HG03066 (cell line): ENCODE results near the gene ITGA5.

Experiments used
- ATAC-seq: cut with Tn5 transposase; IDR thresholded peaks from one replicate; pipeline ENCODE4 v1.9.1; 2021; ENCODE audit warnings: low read depth; ENCODE audit not compliant: unreplicated experiment

The ITGA5 gene

DNA sequence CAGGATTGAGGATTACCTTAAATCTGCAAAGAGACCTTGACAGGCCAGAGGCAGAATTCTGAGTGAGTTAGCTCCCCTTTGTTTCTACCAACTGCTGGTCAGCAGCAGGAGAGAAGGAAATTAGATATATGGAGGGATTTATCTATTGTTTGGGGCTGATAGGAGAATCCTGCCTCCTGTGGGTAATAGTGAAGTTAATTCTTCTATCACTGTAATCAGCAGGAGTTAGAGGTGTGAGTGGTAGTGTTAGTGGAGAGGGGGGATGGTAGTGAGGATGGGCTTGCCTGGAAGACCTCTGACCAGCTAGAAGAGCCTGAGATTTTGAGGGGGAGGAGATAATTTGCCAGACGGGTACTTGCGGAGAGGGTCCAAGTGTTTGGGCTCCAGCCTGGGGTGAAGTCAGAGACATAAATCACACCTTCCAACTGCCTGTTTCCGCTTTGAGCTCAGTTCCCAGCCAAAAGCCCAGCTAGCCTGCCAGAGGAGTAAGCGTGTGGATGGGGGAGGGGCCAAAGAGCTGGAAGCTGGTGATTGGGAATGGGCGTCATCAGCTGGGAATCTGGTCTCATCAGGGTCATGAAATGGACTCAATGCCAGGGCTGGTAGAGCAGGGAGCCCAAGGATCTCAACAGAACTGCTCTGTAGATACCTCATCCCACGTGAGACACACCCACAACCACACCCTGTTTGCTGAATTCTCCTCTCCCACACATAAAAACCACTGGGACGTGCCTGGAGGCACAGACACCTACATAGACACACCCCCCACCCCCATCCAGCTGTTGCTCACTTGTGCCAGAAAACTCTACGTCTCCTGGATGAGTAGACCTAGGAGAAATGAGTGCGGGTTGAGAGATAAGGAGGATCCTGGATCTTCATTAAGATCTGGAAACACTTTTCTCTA, 13.1 kb upstream of the ITGA5 start:
- ATAC-seq = no peak

- ATAC-seq = no peak
These were observed 11.5 kb upstream of the ITGA5 start for GRCh38 chr12:54430471-54431069.

DNA sequence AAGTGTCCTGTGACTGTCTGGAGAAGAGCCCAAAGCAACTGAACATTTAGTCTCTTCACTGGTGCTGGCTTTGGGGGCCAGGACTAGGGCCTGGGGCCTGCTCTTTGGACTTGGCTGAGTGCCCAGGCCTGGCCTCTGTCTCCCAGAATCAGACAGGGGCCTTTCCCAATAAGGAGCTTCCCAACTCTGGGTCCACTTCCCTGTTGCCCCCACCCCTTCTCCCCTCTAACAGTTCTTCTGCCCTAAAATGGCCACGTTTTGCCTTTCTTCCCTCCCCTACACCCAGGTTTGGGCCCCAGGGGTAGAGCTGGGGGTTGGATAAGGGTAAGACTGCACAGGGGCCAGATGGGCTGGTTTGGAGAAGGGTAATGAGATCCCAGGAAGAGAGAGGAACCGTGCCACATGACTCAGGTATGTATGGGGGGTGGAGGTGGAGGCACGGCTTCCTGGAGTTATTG, 10.0 kb upstream of the ITGA5 start:
- no peak for ATAC-seq

DNA sequence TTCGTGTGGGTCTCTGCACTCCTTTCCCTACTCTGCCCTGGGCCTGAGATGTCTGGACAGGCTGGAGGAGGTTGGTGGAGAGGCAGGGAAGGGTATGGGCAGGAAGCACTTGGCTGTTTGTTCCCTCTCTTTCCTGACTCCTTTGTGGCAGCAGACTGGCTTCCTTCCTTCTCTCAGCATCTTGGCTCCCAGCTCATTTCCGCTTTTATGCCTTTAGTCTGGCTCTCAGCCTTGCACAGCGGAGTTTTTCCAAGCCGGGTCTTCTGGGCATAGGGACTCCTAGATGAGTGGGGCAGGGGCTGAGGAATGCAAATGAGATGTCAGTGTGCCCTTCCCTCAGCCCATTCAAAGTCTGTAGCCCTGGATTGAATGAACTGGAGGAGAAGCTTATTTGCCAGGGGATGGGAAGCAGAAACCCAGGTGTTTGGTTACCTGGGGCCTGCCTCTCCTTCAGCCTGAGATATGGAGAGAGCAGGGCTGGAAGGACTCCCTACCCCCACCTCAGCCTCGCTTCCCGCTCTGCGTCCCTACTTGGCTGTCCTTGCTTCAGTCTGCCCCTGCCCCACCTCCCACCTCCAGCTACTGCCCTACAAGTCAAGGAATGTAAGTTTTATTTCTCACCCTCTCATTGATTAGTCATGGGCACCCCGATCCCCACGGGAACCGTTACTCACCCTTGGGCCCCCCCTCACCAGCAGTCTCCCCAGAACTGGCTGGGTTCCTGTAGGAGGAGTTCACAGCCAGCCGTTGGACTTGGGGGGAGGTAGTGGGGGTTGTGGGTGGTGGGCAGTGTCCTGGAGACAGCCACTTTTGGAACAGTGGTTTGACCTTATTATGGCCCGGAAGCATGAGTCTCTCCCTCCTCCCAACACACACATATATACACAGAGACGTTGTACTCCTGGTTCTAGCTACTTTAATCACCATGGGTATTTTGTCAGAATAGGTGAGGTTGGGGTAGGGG, 9.3 kb upstream of the ITGA5 start:
- no peak for ATAC-seq

DNA sequence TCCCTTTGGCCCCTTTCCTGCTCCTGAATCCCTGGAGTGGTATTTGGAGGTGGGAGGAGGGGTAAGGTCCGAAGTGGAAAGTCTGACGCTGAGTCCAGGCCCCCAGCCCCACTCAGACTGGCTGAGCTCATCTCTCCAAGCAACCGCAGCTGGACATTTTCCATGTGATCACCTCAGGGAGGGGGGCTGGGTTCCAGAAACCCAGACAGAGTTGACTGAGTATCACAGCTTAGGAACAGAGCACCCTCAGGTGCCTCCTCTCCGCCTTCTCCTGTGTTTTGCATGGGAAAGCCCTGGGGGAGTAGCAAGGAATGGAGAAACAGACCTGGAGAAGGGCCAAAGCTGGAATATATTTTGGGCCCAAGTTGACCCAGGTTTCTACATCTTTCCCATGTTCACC, 8.0 kb upstream of the ITGA5 start:
- no peak for ATAC-seq

DNA sequence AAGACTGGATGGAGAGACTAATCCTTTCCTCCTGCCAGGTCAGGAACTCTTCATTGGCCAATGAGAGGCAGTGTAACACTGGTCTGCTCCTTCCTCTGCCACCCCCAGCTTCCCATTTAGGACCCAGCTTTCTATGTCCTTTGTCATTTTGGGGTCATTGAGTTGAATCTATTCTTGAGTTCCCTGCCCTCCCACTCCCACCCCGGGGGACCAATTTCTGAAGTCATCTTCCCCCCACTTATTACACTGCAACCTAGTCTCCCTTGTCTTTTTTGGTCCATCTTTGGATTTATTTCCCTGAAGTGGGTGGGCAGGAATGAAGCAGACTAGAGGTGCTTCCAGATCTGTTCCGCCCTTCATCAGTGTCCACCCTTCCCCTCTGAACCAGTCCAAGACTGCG, 7.6 kb upstream of the ITGA5 start:
- ATAC-seq = no peak

GRCh38 chr12:54425702-54426101, 6.6 kb upstream of the ITGA5 start:
- no peak for ATAC-seq

- no peak for ATAC-seq
These were observed 5.2 kb upstream of the ITGA5 start for GRCh38 chr12:54424224-54424623.

DNA sequence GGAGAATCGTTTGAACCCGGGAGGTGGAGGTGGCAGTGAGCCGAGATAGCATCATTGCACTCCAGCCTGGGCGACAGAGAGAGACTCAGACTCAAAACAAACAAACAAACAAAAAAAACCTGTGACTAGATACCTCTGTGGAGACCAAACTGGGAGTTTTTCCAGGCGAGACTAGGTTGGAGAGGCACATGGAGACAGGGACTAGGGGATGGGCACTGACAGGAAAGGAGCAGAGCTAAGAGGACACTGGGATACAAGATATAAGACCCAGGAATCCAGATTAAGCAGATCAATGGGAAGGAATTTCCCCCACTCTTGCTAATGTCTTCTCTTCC, 4.7 kb upstream of the ITGA5 start:
- no peak for ATAC-seq

- ATAC-seq = no peak
These were observed 2.8 kb upstream of the ITGA5 start for GRCh38 chr12:54421879-54422250.

GRCh38 chr12:54421175-54421878, 2.3 kb upstream of the ITGA5 start:
- ATAC-seq = no peak

GRCh38 chr12:54420766-54421144, 1.7 kb upstream of the ITGA5 start:
- no peak for ATAC-seq

- no peak for ATAC-seq
These were observed 502 bp downstream of the ITGA5 start for GRCh38 chr12:54418441-54419087.

DNA sequence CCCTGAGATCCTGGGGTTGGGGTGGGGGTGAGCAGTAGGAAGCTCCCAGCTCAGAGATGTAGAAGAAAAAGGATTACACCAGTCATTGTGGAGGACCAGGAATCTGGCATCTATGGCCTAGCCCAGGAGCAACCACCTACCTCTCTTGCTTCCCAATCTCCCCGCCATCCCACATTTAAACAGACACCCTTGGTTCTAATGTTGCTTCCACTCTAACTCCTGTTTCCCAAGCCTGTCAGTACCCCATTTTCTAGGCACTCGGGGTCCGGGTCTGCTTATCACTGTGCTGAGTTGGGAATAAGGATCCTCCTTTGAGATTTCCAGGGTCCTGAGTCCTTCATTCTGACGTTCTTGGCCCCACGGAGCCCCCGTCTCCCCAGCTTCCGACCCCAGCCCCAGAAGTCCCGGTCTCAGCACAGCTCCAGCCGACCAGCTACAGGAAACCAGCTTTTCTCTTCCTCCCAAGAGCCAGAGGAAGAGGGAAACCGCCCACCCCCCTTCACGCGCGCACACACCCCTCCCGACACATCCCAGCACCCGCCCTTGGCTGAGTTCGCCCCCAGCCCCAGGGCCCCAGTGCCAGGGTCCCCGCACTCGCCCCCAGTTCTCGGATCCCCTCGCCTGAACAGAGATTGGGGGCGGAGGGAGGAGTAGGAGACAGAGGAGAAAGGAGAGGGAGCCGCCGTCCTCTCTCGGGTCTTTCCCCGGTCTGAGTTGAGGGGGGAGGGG, 1.2 kb downstream of the ITGA5 start:
- no peak for ATAC-seq

GRCh38 chr12:54416687-54417603, 2.1 kb downstream of the ITGA5 start:
- ATAC-seq = no peak

GRCh38 chr12:54415221-54415929, 3.7 kb downstream of the ITGA5 start:
- ATAC-seq = no peak

DNA sequence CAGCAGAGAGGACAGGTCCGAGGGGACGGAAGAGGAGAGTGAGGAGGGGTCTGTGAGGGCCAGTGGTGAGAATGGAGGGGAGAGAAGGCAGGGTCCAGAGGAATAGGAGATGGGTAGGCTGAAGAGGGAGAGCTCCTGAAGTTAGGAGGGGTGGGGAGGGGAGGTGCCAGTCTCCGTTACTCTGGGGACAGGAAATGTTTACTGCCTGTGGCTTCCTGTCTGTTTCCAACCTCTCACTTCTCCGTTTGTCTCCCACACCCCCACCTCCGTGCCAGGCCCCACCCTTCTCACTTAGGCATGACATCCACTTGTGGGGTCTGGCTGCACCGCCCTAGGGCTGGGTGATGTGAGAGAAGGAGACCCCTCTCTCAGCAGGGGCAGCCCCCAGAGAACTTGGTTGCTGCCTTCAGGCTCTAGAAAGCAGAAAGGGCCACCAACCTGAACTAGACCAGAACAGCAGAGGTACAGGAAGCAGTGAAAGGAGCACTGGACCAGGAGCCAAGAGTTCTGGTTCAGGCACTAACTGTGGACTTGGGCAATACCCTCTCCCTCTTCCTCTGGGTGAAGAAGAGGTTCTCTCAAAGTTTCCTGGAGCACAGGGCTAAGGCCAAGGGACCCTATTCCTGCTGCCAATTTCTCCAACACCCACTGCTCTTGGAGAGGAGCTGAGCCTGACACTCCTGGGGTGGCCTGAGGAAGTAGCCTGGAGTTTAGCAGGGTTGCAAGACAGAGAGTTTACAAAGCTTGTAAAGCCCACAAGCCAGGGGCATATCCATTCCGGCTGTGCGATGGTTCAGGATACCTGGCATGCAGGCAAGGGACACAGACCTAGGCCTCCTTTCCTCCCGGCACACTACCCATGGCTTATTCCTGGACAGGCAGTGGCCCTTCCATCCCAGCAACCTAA, 5.5 kb downstream of the ITGA5 start:
- no peak for ATAC-seq
